HepG2 (cell line): ENCODE measurements around the gene ZC3H18. TPM values are rescaled to one million over a fixed set of nuclear protein-coding genes. Genes with fewer than 3 reads are reported as not detected.

ENCODE experiments used
- BATF2 ChIP-seq: sonication (generic); formaldehyde crosslinking; IDR thresholded peaks from 2 replicates; pipeline ENCODE4 v1.8.0; 2022; ENCODE audit warnings: mild to moderate bottlenecking, missing genetic modification reagents, moderate library complexity
- GABPB1 ChIP-seq: IDR thresholded peaks from 2 replicates; pipeline ENCODE4 v1.6.1; 2016; ENCODE audit warnings: mild to moderate bottlenecking, missing genetic modification reagents, moderate library complexity, missing compliant biosample characterization
- HNRNPLL ChIP-seq: fragments of 200-400 bp; formaldehyde crosslinking; IDR thresholded peaks from 2 replicates; pipeline ENCODE4 v1.6.1; 2017; ENCODE audit warnings: mild to moderate bottlenecking, low read depth, low read length; ENCODE audit not compliant: poor library complexity, severe bottlenecking
- JUN ChIP-seq: sonication (generic); formaldehyde crosslinking; IDR thresholded peaks from 2 replicates; pipeline ENCODE4 v1.4.0; 2020; ENCODE audit warnings: mild to moderate bottlenecking, missing genetic modification reagents
- MLXIP ChIP-seq: sonication (generic); formaldehyde crosslinking; IDR thresholded peaks from 2 replicates; pipeline ENCODE4 v1.9.0; 2021; ENCODE audit warnings: missing genetic modification reagents, borderline replicate concordance
- NFYB ChIP-seq: sonication (generic); formaldehyde crosslinking; IDR thresholded peaks from 2 replicates; pipeline ENCODE4 v1.4.0; 2020; ENCODE audit warnings: missing genetic modification reagents
- PPARG ChIP-seq: conservative IDR thresholded peaks from 2 replicates; pipeline ENCODE4 v1.6.1; 2016; ENCODE audit warnings: missing biosample characterization, missing genetic modification reagents
- PRPF4 ChIP-seq: fragments of 200-400 bp; formaldehyde crosslinking; IDR thresholded peaks from 2 replicates; pipeline ENCODE4 v1.6.1; 2016; ENCODE audit warnings: low read length, low read depth; ENCODE audit not compliant: poor library complexity, severe bottlenecking
- RAD51 ChIP-seq: fragments of 450-650 bp; IDR thresholded peaks from 2 replicates; pipeline ENCODE4 v1.6.1; 2016; ENCODE audit warnings: borderline replicate concordance
- ZNF143 ChIP-seq: sonication (generic); formaldehyde crosslinking; IDR thresholded peaks from 2 replicates; pipeline ENCODE4 v1.4.0; 2020; ENCODE audit warnings: missing genetic modification reagents
- ZNF33A ChIP-seq: sonication (generic); formaldehyde crosslinking; IDR thresholded peaks from 2 replicates; pipeline ENCODE4 v1.5.1; 2020; ENCODE audit warnings: missing genetic modification reagents, mild to moderate bottlenecking, moderate library complexity, borderline replicate concordance
- ZNF34 ChIP-seq: sonication (generic); formaldehyde crosslinking; IDR thresholded peaks from 2 replicates; pipeline ENCODE4 v1.4.0; 2020; ENCODE audit warnings: mild to moderate bottlenecking, missing genetic modification reagents, borderline replicate concordance
- ZNF503 ChIP-seq: sonication (generic); formaldehyde crosslinking; IDR thresholded peaks from 2 replicates; pipeline ENCODE4 v1.4.0; 2020; ENCODE audit warnings: missing genetic modification reagents
- ZNF563 ChIP-seq: sonication (generic); formaldehyde crosslinking; IDR thresholded peaks from 2 replicates; pipeline ENCODE4 v1.8.0; 2022; ENCODE audit warnings: mild to moderate bottlenecking, moderate library complexity, missing genetic modification reagents
- polyA plus RNA-seq, 8 experiments: library from polyadenylated mRNA; depleted of rRNA in 3 of 8; stranded (reverse) in 7 of 8; unstranded in 1 of 8; fragments of >200 nt; fragmentation: Illumina TruSeq in 4 of 8; extraction: Trizol in 4 of 8; gene quantifications; 2 replicates each; pipeline versions ENCODE4 v1.2.1 to v1.2.3, GENCODE V29; 2011 to 2016; ENCODE audit warnings: low read depth in 4 of 8, missing spikeins in 1 of 8, mixed read lengths in 1 of 8; ENCODE audit not compliant: insufficient read depth in 1 of 8
- total RNA-seq, 5 experiments: library from RNA; depleted of rRNA; stranded (reverse); fragments of >200 nt; fragmentation: Illumina TruSeq; extraction: Trizol; gene quantifications; 2 replicates each; pipeline ENCODE4 v1.2.3, GENCODE V29; 2016; ENCODE audit warnings: low read depth in 1 of 5
- TF ChIP-seq, protein P1 (sequence below): IDR thresholded peaks from 2 replicates; pipeline ENCODE4 v1.6.1; 2012; ENCODE audit warnings: low read length, improper control_type of control experiment

Gene ZC3H18
- total and polyA plus RNA-seq, 2 of the 13 experiments (the other 11 are each of a cell fraction or from before 2014, with no cell fraction given) = 11.2 to 27.4 TPM

GRCh38 chr16:88569985-88570690 is at the start of gene ZC3H18 (continued):
- TF ChIP-seq MLXIP = no peak
- TF ChIP-seq HNRNPLL = peak; percentile 76
- TF ChIP-seq BATF2 (CRISPR knock-in tag) = no peak
- TF ChIP-seq, protein P1, sequence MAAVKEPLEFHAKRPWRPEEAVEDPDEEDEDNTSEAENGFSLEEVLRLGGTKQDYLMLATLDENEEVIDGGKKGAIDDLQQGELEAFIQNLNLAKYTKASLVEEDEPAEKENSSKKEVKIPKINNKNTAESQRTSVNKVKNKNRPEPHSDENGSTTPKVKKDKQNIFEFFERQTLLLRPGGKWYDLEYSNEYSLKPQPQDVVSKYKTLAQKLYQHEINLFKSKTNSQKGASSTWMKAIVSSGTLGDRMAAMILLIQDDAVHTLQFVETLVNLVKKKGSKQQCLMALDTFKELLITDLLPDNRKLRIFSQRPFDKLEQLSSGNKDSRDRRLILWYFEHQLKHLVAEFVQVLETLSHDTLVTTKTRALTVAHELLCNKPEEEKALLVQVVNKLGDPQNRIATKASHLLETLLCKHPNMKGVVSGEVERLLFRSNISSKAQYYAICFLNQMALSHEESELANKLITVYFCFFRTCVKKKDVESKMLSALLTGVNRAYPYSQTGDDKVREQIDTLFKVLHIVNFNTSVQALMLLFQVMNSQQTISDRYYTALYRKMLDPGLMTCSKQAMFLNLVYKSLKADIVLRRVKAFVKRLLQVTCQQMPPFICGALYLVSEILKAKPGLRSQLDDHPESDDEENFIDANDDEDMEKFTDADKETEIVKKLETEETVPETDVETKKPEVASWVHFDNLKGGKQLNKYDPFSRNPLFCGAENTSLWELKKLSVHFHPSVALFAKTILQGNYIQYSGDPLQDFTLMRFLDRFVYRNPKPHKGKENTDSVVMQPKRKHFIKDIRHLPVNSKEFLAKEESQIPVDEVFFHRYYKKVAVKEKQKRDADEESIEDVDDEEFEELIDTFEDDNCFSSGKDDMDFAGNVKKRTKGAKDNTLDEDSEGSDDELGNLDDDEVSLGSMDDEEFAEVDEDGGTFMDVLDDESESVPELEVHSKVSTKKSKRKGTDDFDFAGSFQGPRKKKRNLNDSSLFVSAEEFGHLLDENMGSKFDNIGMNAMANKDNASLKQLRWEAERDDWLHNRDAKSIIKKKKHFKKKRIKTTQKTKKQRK = no peak
- peak; percentile 94 for TF ChIP-seq GABPB1 (CRISPR knock-in tag)
- peak; percentile 96 for TF ChIP-seq RAD51
- TF ChIP-seq ZNF503 (CRISPR knock-in tag) = peak; percentile 63; the same call in 1 of the 2 replicates
- TF ChIP-seq NFYB (CRISPR knock-in tag) = no peak
- TF ChIP-seq PPARG (CRISPR knock-in tag) = no peak; the same call in 1 of the 2 replicates
- 0 out of 2 replicates have a peak, but pooled peaks have one; percentile 44 for TF ChIP-seq ZNF34 (CRISPR knock-in tag)
- peak; percentile 50; the same call in 1 of the 2 replicates for TF ChIP-seq ZNF563 (CRISPR knock-in tag)
- no peak for TF ChIP-seq JUN (CRISPR knock-in tag)
- TF ChIP-seq ZNF33A (CRISPR knock-in tag) = no peak
- 0 out of 2 replicates have a peak, but pooled peaks have one; percentile 27 for TF ChIP-seq ZNF143 (CRISPR knock-in tag)
- no peak for TF ChIP-seq PRPF4
